HFFc6 (cell line): ENCODE measurements around the gene UBAC2. TPM values are rescaled to one million over a fixed set of nuclear protein-coding genes. Genes with fewer than 3 reads are reported as not detected.

Experiments used
- DNase-seq: peaks from one replicate; pipeline ENCODE4 v3.0.0-alpha.2; 2018
- H3K27ac Mint-ChIP-seq: 2 replicates; pipeline ENCODE4 v1.8.0; 2020; ENCODE audit warnings: mild to moderate bottlenecking, mixed read lengths
- H3K27me3 Mint-ChIP-seq: 2 replicates; pipeline ENCODE4 v1.8.0; 2021; ENCODE audit warnings: mild to moderate bottlenecking, moderate library complexity, mixed read lengths; ENCODE audit not compliant: insufficient read depth
- H3K36me3 Mint-ChIP-seq: 2 replicates; pipeline ENCODE4 v1.8.0; 2021; ENCODE audit warnings: low read depth, mixed read lengths
- H3K4me1 Mint-ChIP-seq: 2 replicates; pipeline ENCODE4 v1.8.0; 2020; ENCODE audit warnings: low read depth, mixed read lengths
- H3K4me3 Mint-ChIP-seq: 2 replicates; pipeline ENCODE4 v1.8.0; 2020; ENCODE audit warnings: mild to moderate bottlenecking, moderate library complexity, mixed read lengths
- H3K9me3 Mint-ChIP-seq: 2 replicates; pipeline ENCODE4 v1.8.0; 2020; ENCODE audit warnings: mild to moderate bottlenecking, mixed read lengths
- total RNA-seq, 6 experiments: library from RNA; stranded (reverse); fragmentation: NEBNext Ultra II Directional; extraction: Animal tissue kit (Norgen Biotek cat#: 25700); gene quantifications; 2 replicates in 1 of 6; 3 replicates in 5 of 6; pipeline ENCODE4 v1.2.3, GENCODE V29; 2021
- TF ChIP-seq, protein P1 (sequence below): fragments of 200-600 bp; sonication (generic); IDR thresholded peaks from 2 replicates; pipeline ENCODE4 v1.5.0; 2021; ENCODE audit warnings: antibody characterized with exemption, mild to moderate bottlenecking

UBAC2 gene
- total RNA-seq, 6 experiments from 2014 or later: 38.8 to 53.5 (median 46.4) TPM

DNA sequence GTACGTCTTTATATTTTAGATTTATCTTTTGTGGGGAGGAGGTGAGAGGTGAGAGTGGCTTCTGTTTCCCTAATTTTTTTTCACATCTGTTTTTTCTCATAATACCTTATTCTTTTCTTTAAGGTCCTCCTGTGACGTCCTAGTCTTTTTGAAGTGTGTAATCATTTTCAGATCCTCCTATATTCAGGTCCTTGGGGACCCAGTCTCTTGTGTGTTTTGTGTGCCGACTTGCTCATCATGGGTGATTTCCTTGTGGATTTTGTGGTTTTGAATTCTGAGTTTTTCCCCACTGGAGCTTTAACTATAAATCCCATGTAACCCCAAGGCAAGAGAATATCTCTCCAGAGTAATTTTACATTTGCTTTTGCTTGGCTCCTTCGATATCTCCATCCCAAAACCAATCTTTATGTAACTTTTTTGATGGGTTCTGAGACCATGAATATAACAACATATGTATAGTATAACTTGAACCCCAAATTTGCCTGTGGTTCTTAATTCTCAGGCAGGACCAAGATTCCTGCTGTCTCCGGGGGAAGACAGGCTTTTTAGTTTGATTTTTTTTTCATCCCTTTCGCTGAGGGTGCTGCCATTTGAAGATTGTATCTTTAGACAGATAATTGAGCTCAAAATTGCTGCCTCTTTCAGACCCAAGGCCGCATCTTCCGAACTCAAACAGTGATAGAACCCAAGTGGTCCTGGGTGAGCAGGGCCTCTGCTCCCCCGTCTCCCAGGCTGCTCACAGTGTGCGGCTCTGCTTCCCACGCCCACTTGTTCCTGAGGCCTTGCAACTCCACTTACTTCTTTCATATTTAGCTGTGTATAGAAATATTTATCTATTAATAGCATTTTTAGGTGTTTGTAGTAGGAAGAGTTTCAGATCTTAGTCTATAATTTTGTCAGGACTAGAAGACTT is 165.7 kb downstream of the UBAC2 start:
- H3K27me3 Mint-ChIP-seq: no peaks in the 10 kb centered on the region
- no peaks in the 10 kb centered on the region for H3K9me3 Mint-ChIP-seq
- no peak overlapping the region for H3K27ac Mint-ChIP-seq
- no peaks in the 10 kb centered on the region for H3K4me1 Mint-ChIP-seq
- no peak for DNase-seq
- H3K4me3 Mint-ChIP-seq: no peak overlapping the region
- peaks cover 6% of the 10 kb centered on the region; the same call in 1 of the 2 replicates for H3K36me3 Mint-ChIP-seq
- TF ChIP-seq, protein P1, sequence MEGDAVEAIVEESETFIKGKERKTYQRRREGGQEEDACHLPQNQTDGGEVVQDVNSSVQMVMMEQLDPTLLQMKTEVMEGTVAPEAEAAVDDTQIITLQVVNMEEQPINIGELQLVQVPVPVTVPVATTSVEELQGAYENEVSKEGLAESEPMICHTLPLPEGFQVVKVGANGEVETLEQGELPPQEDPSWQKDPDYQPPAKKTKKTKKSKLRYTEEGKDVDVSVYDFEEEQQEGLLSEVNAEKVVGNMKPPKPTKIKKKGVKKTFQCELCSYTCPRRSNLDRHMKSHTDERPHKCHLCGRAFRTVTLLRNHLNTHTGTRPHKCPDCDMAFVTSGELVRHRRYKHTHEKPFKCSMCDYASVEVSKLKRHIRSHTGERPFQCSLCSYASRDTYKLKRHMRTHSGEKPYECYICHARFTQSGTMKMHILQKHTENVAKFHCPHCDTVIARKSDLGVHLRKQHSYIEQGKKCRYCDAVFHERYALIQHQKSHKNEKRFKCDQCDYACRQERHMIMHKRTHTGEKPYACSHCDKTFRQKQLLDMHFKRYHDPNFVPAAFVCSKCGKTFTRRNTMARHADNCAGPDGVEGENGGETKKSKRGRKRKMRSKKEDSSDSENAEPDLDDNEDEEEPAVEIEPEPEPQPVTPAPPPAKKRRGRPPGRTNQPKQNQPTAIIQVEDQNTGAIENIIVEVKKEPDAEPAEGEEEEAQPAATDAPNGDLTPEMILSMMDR: no peak

DNA sequence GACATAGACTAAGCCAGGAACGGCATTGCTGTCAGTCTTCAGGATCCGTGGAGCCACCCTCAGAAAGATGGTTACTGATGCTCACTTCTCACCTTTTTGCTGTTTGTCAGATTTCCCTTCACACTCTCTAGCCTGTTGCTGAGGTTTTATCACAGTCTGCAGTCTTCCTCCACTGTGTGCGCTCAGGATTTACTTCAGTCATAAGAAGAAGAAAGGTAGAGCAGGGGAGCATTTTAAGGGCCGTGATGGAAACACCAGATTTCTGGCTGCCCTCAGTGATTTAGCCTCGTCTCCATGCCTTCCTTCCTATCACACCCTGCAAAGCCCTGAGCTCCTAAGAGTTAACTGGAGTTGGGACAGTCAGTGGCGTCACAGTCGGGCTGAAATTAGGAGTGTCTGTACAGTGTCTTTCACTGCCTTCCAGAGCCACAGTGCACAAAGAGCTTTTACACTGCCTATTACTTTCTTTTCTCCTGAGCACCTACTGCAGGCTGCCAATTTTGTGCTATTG is 166.5 kb downstream of the UBAC2 start:
- Mint-ChIP-seq H3K36me3 (peaks cover 6% of the 10 kb centered on the region; the same call in 1 of the 2 replicates), H3K27ac (no peak overlapping the region), H3K4me3 (no peak overlapping the region), H3K27me3 (peaks cover under 1% of the 10 kb centered on the region; the same call in 1 of the 2 replicates), H3K4me1 (no peaks in the 10 kb centered on the region), H3K9me3 (no peaks in the 10 kb centered on the region)
- TF ChIP-seq, protein P1: no peak
- DNase-seq: no peak

DNA sequence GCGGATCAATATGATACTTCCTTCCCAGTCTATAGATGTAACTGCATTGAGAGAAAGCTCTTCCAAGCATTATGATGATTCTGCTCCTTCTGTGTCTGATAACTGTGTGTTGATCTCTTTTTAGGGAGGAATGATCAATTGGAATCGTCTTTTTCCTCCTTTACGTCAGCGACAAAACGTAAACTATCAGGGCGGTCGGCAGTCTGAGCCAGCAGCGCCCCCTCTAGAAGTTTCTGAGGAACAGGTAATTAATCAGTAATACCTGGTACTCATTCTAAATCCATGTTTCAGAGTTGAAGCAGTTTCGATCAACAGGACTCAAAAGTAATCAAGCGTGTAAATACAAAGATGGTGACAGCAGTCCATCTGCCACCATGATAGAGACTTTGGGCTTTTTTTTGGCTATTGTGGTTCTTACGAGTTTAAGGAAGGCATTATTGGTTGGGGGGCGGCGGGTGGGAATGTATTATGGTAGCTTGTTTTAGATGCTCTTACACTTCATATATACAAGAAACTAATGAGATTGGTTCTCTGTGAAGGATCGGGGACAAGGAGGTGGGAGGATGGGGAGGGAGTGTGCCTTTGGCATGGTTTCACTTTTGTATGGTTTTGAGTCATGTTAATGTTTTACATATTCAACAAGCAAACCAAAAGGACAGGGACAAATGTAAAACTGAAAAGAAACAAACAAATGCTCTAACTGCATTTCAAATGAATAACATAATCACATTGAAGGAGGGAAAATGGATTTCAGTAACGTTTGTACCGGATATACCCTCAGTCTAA is 167.2 kb downstream of the UBAC2 start:
- Mint-ChIP-seq H3K4me1 (no peaks in the 10 kb centered on the region), H3K27ac (no peak overlapping the region), H3K9me3 (no peaks in the 10 kb centered on the region), H3K36me3 (peaks cover 11% of the 10 kb centered on the region), H3K4me3 (no peak overlapping the region), H3K27me3 (peaks cover 1% of the 10 kb centered on the region; the same call in 1 of the 2 replicates)
- TF ChIP-seq, protein P1: peak; percentile 30; the same call in 1 of the 2 replicates
- DNase-seq: no peak

DNA sequence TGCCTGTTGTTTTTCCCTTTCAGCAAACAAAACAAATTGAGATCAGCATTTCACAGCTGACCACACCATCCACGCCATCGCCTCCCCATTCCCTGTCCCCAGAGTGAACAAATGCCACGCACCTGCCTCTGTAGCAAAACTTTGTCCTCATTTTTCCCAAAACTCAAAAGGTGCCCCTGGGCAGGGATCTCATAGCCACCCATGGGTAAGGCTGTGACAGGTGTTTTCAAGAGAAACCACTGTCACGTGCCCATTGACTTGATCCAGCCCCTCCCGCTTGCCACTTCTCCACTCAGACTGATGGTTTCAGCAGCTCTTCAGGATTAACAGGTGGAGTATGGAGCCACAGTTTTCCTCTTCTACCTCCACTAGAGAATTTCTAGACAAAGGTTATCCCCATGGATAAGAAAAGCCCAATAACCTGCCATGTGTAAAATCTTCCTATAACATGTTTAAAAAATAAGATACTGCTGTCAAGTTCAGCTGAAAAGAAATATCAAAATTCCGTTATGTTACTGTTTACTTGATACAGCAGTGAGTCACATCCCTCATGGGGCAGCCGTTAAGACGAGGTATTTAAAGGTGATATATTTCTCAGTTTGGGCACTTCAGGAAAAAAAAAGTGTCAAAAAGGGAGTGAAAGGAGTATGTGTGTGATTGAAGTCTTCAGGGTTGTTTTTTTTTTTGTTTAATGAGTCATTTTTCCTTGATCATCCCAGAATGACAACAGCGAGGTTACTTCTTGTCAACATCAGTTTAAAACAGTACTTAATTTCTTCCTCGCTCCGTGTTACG is 170.0 kb downstream of the UBAC2 start:
- Mint-ChIP-seq H3K4me3 (no peak overlapping the region), H3K9me3 (no peaks in the 10 kb centered on the region), H3K27me3 (peaks cover 1% of the 10 kb centered on the region; the same call in 1 of the 2 replicates), H3K36me3 (peaks cover 11% of the 10 kb centered on the region), H3K4me1 (no peaks in the 10 kb centered on the region), H3K27ac (no peak overlapping the region)
- TF ChIP-seq, protein P1: no peak
- DNase-seq: no peak

DNA sequence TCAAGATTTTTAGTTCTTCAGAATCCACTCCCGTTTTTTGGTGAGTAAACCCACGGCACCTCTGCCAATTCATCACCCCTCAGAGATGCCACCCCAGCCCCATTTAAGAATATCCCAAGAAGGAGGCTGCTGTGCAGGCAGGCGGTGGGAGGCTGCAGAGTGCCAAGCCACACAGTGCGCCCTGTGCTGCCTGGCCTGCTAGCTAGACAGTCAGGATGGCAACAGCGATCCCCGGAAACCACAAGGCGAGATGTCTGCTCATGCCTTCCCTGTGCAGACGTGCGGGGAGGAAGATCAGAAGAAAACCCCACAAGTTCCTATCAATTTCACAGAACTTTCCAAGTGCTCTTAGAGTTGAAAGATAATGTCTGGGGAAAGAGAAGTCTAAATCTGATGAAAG is 171.3 kb downstream of the UBAC2 start:
- TF ChIP-seq, protein P1: no peak
- no peak overlapping the region for H3K4me3 Mint-ChIP-seq
- H3K27ac Mint-ChIP-seq: no peak overlapping the region
- no peak for DNase-seq
- H3K36me3 Mint-ChIP-seq: peaks cover 11% of the 10 kb centered on the region
- no peaks in the 10 kb centered on the region for H3K9me3 Mint-ChIP-seq
- no peaks in the 10 kb centered on the region for H3K4me1 Mint-ChIP-seq
- H3K27me3 Mint-ChIP-seq: peaks cover 1% of the 10 kb centered on the region; the same call in 1 of the 2 replicates
